Measurements from ENCODE around the gene GPR26.

GPR26 gene

DNA sequence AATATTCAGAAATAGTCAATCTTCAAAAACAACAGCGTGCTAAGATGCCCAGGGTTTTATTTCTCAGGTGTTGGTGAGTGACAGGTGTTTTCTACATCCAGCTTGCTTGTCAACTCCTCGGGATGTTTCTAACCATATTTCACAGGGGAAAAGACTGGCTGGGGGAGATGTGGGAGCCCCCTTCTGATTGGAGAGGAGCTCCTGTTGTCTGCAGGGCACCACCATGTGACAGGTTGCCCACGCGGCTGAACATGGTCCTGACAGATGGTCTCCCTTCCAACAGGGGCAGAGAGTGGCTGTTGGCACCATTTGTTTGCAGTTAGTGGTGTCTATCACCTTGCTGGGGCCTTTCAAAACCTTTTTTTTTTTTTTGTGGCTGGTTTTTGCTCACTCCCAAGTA, 16.5 kb upstream of the GPR26 start:
- DNase-seq = no peak

DNA sequence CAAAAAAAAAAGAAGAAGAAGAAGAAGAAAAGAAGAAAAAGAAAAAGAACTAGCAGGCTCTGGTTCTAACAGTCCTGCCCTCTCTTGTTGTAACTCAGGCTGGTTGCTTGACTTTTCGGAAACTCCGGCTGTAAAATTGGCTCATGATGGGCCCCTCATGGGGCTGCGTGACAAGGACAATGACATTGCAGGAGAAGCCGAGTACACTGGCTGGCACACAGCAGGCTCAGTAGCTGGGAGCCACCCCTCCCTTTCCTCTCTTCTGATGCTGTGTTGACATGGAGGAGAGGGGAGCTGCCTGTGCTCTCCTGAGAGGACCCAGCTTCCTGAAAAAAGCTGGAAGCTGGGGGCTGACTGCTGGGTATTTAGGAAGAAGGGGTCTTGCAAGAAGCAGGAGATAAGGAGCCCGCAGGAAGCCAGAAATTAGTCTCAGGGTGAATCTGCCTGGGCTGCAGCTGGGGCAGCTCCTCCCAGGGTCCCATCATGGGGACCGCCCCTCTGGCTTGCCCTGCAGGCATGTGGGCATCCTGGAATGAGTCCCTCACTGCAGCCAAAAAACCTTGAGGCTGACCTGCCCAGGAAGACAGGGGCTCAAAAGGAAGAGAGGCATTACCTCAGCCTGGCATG, 14.6 kb upstream of the GPR26 start:
- DNase-seq = no peak

DNA sequence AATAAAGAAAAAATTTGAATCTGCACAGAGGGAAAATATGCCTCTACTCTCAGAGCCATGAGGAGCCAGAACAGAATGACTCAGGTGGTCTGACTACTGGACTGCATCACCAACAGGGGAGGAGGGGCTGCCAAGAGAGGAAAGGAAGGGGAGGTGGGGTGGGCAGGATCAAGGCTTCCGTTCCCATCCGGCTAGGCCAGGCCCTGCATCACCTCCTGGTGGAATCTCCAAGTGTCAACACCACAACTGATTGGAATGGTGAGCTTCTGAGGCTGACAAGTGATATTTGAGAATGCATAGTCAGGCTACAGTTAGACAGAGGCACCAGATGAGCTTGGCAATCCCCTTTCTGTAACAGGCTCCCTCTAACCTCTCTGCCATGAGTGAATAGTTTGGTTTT, 10.4 kb upstream of the GPR26 start:
- DNase-seq = no peak

DNA sequence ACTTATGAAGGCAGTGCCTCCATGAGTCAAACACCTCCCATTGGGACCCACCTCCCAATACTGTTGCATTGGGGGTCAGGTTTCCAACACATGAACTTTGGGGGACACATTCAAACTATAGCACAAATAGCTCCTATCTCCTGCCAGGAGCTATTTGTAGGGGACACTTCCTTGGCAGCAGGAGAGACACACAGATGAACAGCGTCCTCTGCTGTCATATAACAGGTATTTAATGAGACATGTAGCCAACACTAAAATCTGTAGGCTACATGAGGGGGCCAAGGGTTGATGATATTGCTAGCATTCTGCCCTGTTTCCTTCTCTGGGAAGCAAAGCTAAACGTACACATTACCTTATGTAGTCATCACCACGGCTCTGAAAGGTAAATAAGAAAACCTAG, 2.6 kb upstream of the GPR26 start:
- DNase-seq = no peak

DNA sequence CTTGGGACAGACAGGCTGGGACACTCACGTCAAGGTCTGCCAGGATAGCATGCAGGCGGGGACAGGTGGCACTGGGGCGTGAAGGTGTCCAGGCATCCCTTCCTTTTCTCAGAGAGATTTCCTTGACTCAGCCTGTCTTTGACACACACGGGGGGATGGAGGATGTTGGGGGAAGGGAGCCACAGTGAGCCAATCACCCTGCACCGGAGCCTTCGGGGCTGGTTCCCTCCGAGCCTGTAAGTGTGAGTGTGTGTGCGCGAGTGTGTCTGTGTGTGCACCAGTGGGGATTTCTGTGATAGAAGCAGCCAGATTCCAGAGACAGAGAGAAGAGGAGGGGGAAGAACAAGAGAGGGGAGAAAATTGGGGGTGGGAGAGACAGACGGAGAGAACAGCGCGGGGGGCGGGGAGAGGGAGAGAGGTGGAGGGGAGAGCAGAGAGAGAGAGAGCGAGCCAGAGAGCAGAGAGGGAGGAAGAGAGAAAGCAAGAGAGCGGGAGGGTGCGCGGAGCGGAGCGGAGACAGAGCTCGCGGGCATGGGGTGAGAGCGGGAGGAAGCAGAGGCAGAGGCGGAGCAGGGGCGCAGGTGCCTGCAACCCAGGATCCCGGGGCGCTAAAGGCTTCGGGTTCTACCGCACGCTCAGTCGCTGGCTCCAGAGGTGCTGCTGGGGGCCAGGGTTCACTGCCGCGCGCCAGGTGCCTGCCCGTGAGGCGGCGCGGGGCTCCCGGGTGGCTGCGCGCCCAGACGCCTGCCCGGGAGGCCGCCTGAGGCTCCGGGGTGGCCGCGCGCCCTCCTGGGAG, 466 bp upstream of the GPR26 start:
- DNase-seq = no peak

DNA sequence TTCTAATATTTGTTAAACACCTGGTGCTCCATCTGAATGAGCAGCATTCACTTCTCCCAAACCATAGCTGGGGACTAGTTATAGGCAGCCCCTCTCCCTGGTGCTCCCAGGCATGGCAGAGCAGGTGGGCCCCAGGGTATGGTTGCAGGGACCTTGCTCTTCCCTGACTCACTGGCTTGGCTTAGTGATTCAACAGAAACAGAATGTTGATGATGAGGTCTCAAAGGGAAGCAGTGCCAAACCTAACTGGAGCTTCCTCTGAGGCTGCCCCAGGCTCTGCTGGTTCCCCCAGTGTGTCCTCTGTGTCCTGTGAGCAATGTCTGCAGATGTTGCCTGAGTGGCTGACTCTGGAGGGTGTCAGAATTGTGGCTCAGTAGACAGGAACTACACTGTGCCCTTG, 3.7 kb downstream of the GPR26 start:
- DNase-seq = no peak

DNA sequence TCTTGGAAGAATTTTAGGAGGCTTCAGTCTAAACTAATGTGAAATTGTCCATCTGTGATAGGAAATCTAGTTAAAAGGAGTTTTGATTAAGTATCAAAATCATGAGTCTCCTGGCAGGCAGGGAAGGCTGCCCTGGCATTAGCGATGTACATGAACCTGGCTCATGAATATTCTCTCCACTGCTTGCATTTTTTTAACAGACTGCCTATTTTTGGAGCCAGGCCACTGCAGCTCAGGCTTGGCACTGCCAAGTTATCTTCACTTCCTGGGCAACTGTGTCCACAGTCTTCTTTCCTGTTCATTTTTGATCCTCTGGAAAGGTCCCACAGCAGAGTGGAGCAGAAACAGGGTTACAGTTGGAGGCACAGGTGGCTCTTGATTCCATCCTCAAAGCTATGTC, 7.0 kb downstream of the GPR26 start:
- no peak for DNase-seq

DNA sequence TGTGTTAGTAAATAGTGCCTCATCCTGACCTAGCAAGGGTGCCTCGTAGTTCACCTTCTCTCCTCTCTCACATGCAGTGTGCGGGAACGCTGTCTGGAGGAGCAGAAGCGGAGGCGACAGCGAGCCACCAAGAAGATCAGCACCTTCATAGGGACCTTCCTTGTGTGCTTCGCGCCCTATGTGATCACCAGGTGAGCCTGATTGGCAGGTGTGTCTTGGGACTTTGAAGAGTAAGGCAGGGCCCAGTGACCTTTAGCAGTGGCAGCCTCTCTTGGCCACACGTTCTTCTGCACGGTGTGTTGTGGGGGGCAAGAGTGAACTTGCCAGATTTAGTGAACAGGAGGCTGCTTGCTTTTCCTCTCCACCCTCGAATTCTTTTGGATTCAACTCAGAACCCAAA, 8.6 kb downstream of the GPR26 start:
- DNase-seq = no peak

DNA sequence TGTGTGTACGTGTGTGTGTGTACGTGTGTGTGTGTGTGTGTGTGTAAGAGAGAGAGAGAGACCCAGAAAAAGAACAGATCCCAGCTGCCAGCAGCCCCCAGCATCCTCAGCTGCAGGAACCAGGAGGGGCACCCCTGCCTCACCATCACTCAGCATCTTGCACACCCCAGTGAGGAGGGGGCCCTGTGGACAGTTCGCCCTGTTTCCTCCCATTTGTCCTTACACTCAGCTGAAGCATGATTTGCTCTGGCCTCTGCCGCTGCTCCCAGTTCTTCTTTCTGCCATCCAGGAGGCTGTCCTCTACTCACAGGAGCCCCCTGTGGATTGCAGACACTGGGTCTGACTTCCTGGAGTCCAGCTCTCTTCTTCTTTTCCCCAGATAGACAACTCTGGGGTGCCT, 9.7 kb downstream of the GPR26 start:
- no peak for DNase-seq

DNA sequence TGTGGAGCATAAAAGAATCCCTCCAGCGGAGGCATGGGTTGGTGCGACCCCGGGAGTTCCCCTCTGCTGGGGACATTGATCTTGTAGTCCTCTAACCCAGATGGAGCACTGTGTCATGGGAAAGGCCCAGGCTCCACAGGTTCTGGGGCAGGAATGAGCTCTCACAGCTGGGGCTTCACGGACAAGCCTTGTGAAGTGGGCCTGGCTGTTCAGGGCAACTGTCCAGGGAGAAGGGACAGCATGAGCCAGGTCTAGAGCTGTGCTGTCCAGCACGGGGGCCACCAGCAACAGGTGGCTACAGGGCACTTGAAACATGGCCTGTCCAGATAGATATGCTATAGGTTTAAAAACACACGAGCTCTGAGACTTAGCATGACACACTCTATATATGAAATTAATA, 11.4 kb downstream of the GPR26 start:
- no peak for DNase-seq

DNA sequence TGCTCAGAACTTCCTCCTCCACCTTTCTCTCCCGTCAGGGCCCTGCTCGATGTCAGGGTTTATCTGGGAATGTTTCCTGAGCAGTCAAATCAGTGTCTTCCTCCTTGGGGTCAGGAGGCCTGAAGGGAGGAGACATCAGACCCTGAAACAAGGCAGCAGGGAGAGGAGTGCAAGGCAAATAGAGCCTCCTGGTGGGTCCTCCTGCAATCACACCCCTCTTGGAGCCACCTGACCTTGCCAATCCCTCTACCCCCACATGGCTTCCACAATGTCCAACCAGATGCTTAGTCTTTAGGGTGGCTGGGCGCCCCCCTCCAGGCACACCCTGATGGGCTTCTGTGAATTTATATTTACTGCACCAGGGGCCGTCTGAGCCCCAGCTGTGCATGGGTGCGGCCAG, 12.2 kb downstream of the GPR26 start:
- no peak for DNase-seq

DNA sequence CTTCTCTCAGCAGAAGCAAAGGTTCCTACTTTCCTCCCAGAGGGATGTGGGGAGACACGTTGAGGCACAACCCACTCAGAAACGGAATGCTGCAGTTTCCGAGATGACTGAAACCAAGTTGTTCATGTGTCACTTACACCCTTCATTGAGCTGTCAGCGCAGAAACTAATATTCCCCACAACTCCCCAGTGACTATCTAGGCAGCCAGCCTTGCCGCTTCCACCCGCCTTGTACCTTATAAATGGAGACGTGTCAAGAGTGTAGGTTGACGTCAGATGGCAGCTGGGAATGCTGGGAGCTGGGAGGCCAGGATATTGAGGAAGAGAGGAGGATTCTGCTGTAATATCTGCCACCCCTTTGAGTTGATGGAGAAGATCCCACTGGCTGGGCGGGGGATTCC, 15.1 kb downstream of the GPR26 start:
- no peak for DNase-seq

DNA sequence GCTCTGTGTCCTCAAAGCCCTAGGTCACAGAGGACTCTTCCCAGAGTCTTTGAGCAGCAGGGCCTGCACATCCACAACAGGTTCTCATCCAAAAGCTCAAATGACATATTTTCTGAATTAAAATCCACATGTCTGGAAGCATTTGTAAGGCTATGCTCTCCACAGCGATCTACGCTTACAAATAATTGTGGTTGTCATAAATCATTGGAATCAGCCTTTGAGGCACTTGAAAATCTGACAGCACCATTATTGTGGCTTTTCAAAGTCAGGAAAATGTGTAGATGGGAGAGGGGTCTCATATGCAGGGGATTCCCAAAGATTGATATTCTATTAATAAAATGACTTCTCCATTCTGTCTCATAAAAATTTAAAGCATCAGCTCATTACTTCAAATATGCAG, 16.3 kb downstream of the GPR26 start:
- no peak for DNase-seq

DNA sequence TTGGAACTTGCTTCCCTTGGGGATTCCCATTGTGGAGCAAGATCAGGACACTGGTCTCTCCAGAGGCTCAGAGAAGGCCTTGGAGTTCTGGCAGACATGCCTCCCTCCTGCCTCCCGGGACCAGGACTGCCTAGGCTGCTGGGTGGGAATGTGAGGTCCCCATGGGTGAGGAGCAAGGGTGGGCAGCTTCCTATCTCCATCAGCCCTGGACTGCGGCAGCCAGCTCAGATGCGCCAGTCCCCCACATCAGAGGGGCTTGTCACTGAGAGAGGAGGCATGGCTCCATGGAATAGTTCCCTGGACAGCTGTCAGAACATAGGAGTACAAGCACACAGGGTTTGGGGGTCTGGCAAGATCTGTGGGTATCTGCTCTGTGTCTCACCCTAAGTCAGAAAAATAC, 17.3 kb downstream of the GPR26 start:
- no peak for DNase-seq

DNA sequence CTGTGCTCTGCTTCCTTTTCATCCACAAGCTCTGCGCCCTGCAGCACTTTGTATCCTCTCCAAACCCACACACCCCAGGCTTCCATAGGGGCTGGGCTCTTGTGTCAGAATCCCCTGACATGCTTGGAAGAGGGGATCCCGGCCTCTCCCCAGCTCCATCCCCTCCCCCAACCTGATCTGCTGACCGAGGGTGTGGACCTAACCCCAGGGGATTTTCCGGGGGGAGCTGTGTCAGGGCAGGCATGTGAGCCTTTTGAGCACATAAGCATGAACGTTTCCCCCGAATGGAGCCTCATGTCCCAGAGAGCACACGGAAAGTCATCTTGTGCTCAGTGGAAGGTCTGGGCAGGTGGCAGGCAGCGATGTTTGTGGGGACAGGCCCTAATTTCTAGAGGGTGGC, 17.7 kb downstream of the GPR26 start:
- no peak for DNase-seq

DNA sequence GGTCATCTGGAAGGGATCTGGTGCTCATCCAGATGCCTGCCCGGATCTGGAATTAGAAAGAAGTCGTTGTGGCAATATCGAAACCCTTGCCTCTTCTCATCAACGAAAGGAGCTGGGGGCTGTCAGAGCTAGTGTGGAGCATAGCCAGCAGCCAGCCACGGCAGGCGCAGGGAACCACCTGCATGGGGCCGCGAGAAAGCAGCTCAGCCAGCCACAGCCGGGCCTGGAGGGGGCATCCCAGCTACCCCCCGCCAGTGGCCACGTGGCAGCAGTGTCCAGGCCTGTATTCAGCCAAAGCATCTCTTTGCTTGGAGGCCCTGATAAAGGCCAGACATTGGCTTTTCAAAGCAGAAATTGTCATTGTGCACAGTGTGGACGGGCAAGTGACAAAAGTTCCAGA, 19.1 kb downstream of the GPR26 start:
- DNase-seq = no peak

DNA sequence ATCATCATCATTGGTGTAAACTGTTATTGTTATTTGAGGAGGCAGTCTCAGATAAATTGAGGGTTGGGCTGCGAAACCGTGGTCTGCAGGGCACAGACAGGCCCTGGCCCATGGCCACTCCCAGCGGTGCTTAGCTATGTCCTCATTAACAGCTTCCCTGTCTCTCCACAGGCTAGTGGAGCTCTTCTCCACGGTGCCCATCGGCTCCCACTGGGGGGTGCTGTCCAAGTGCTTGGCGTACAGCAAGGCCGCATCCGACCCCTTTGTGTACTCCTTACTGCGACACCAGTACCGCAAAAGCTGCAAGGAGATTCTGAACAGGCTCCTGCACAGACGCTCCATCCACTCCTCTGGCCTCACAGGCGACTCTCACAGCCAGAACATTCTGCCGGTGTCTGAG, 21.6 kb downstream of the GPR26 start:
- no peak for DNase-seq

DNA sequence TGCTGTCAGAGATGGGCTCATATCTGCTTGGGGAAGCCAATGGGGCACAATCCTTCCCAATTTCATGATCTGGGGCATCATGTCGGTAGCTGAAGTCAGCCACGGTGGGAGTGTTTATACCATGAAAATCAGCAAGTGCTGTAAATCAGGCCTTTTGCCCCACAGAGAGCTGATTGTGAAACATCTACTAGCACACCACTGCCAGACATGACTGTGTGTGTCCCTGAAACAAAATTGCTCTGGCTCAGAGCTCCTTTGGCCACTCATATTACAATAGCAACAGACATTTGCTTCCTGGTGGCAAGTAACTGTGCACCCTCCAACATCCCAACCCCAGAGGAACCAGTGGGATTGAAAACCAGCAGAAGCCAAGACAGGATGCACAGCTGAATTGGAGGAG, 23.7 kb downstream of the GPR26 start:
- no peak for DNase-seq

DNA sequence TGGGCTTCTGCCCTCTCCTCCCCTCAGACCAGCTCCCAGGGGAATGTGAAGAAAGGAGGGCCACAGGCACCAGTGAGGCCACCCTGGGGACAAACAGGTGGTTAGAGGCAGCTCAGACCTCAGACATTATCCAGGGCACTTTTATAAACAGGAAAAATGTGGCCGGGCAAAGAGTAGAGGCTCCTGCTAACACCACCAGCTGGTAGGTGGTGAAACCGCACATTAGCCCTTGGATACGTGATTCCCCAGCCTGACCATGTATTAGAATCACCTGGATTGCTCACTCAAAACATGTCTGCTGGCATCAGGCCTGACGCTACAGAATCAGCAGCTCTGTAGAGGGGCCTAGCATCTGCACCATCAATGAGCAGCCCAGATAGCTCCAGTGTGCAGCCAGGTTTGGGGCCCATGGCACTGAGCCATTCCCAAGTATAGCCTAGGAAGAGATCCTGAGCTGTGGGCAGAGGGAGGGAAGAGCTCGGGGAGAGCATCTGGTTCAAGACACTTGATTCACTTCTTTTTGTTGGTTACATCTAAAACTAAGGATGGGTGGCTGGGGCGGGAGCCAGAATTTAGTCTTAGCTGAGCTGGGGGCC, 37.1 kb downstream of the GPR26 start:
- no peak for DNase-seq

DNA sequence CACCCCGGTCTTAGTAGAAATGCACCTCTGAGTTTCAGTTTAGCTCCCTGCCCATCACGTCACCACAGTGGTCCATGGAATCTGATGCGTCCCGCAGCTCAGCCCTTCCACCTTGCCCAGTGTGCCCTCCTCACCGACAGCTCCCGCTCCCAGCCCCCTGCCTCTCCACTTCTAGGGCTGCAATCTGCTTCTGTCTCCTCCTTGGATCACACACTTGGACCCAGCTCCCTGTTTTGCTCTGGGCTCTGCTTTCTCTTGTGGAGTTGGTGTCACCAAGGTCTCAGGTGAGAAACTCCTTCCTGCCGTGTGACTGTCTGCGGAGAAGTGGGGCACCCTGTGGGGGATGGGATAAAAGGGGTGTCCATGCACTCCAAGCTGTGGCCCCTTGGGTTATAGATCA, 37.9 kb downstream of the GPR26 start:
- DNase-seq = no peak

DNA sequence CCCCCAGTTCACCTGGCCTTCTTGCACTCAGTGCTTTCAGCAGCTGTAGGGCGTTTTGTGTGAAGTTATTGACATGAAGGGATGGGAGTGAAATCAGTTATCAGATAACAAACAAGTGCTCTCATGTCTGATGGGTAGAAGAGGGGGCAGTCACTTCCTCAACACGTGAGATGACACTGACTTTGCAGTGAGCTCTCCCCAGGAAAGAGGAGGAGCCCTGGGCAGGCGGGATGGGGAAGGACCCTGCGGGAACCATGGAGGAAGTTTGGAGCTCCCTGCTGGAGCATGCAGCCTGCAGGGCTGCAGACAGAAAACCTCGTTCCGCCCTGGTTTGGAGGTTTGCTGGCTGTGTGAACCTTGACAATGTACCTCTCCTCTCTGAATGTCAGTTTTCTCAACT, 38.7 kb downstream of the GPR26 start:
- no peak for DNase-seq

DNA sequence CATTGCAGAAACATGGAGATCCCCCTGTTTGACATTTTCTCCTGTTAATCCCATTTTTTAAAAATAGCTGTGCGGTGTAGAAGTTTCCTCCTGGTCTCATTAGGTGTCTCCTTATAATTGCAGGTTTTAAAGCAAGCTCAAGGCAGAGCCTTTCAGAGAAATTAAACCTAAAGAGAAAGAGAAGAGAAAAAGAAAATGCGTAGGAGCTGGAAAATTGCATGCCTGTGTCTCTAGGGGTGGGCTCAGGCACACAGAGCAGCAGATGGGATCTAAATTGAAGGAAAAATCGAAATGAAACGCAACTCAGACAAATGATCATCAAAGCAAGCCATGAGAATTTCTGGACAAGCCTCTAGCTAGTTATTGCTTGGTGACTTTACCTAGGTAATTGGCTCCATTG, 40.1 kb downstream of the GPR26 start:
- no peak for DNase-seq

DNA sequence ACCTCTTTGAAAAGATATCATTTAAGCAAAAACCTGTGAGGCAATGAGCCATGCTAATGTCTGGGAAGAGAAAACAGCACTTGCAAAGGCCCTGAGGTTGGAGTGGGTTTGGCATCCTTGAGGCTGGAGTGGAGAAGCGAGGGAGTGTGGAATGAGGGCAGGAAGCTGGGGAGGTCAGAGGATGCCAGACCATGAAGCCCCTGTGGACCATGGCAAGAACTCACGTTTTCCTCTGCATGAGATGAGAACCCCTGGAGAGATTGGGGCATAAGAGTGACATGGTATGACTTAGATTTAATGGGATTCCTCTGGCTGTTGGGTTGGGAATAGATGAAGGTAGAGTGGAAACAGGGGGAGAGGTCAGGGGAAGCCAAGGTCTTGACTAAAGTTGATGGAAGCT, 49.4 kb downstream of the GPR26 start:
- no peak for DNase-seq

DNA sequence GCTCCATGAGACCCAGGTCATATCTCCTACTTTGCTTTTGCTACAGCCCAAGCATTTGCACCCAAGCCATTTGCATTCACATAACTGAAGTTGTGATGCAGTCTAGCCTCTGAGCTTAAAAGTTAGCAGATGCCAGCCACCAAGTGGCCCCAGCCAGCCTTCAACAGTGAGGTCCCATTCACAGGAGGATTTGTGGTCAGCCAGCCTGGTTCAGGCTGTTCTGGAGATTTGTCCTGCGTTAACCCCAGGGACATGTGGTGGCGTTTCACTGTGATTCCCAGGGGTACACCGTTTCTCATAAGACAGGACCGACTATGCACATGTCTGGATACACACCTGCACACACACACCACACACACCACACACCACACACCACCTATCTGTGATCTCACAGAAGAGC, 51.2 kb downstream of the GPR26 start:
- no peak for DNase-seq

All from T1000 (cell line).